ENCODE measurements around the gene KERA.

The KERA gene

GRCh38 chr12:91007531-91008290 lies 50.1 kb downstream of the KERA start:
- DNase-seq, result no peak

- no peak for DNase-seq
These were observed 53.0 kb downstream of the KERA start, which contains the start of gene EPYC for GRCh38 chr12:91004872-91005271. EPYC (minus strand) TSS chr12:91004972; CDS start chr12:91002565, 2,407 bp downstream.

DNA sequence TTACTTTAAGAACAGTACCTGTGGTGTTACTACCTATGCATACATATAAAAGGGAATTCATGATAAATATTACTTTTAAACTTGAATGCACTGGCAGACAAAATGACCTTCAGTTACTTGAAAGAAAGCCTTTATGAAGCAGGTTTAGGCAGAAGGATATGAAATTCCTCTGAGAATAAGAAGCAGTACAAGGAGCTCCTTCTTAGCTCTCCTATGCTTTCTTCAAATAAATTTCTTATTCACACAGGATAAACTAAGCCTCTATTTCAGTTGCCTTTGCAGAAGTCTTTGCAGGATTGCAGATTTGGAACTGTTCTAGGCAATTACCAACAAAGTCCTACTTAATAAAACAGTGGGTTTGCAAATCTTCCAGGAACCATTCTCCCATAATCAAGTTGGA lies 54.1 kb downstream of the KERA start:
- DNase-seq, result no peak

- DNase-seq, result no peak
These were observed 56.5 kb downstream of the KERA start for GRCh38 chr12:91001306-91001705.
